Esophagus muscularis mucosa (tissue), 4 donors: Measurements from ENCODE around the gene TANGO6.

ENCODE experiments used
- CTCF ChIP-seq, 3 experiments: fragments of 200-600 bp in 2 of 3; fragments of 450-650 bp in 1 of 3; sonication (generic) in 2 of 3; IDR thresholded peaks; one replicate each; pipeline ENCODE4 v1.5.1; 2017 to 2019; ENCODE audit warnings: antibody characterized with exemption in 3 of 3, mild to moderate bottlenecking in 2 of 3, moderate library complexity in 1 of 3
- EP300 ChIP-seq: sonication (generic); formaldehyde crosslinking; IDR thresholded peaks from one replicate; pipeline ENCODE4 v1.6.1; 2017; ENCODE audit warnings: antibody characterized with exemption
- POLR2A ChIP-seq: fragments of 450-650 bp; IDR thresholded peaks from one replicate; pipeline ENCODE4 v1.6.1; 2017; ENCODE audit warnings: antibody characterized with exemption, moderate library complexity, mild to moderate bottlenecking, low read depth
- POLR2AphosphoS5 ChIP-seq, 2 donors: sonication (generic); formaldehyde crosslinking; IDR thresholded peaks; one replicate each; pipeline ENCODE4 v1.6.1; 2017; ENCODE audit warnings: antibody characterized with exemption in 2 of 2

- TF ChIP-seq CTCF (IDR thresholded peaks at IDR 0.05) (no peak), POLR2AphosphoS5 (IDR thresholded peaks at IDR 0.05) (no peak), POLR2A (no peak), EP300 (no peak)
These were observed 227.7 kb downstream of the TANGO6 start for GRCh38 chr16:69071036-69071435.
